ENCODE measurements around the gene SORT1. TPM values are rescaled to one million over a fixed set of nuclear protein-coding genes. Genes with fewer than 3 reads are reported as not detected.

The SORT1 gene
- total RNA-seq, 1 experiment from 2014 or later = 12.4 TPM

- Histone ChIP-seq H3K27me3 (ENCODE audit: control insufficient read depth, insufficient read depth, low read length) (peaks cover 5% of the 10 kb centered on the region; the same call in 1 of the 2 replicates), H3K36me3 (replicated peaks; ENCODE audit: control insufficient read depth, insufficient read depth, low read length) (no peaks in the 10 kb centered on the region), H3K4me3 (ENCODE audit: insufficient read depth, low read depth, low read length) (no peak overlapping the region)
- no peak for DNase-seq
Measured at GRCh38 chr1:109392788-109393616, 4.7 kb downstream of the SORT1 start.

GRCh38 chr1:109392037-109392787 lies 5.5 kb downstream of the SORT1 start:
- H3K27me3 ChIP-seq (ENCODE audit: control insufficient read depth, insufficient read depth, low read length) = peaks cover 5% of the 10 kb centered on the region; the same call in 1 of the 2 replicates
- no peak for DNase-seq
- H3K4me3 ChIP-seq (ENCODE audit: insufficient read depth, low read depth, low read length) = no peak overlapping the region
- H3K36me3 ChIP-seq (replicated peaks; ENCODE audit: control insufficient read depth, insufficient read depth, low read length) = no peaks in the 10 kb centered on the region

- Histone ChIP-seq H3K36me3 (replicated peaks; ENCODE audit: control insufficient read depth, insufficient read depth, low read length) (no peaks in the 10 kb centered on the region), H3K27me3 (ENCODE audit: control insufficient read depth, insufficient read depth, low read length) (no peaks in the 10 kb centered on the region; the same call in 1 of the 2 replicates), H3K4me3 (ENCODE audit: insufficient read depth, low read depth, low read length) (no peak overlapping the region)
- no peak for DNase-seq
Measured at GRCh38 chr1:109391626-109392025, 6.1 kb downstream of the SORT1 start.

GRCh38 chr1:109391157-109391556 lies 6.6 kb downstream of the SORT1 start:
- no peak for DNase-seq
- Histone ChIP-seq H3K36me3 (replicated peaks; ENCODE audit: control insufficient read depth, insufficient read depth, low read length) (no peaks in the 10 kb centered on the region), H3K4me3 (ENCODE audit: insufficient read depth, low read depth, low read length) (no peak overlapping the region), H3K27me3 (ENCODE audit: control insufficient read depth, insufficient read depth, low read length) (no peaks in the 10 kb centered on the region)

- no peak overlapping the region for H3K4me3 ChIP-seq (ENCODE audit: insufficient read depth, low read depth, low read length)
- DNase-seq = no peak
- H3K27me3 ChIP-seq (ENCODE audit: control insufficient read depth, insufficient read depth, low read length) = no peaks in the 10 kb centered on the region
- no peaks in the 10 kb centered on the region for H3K36me3 ChIP-seq (replicated peaks; ENCODE audit: control insufficient read depth, insufficient read depth, low read length)
Measured at GRCh38 chr1:109389638-109390341, 7.9 kb downstream of the SORT1 start.

- H3K4me3 ChIP-seq (ENCODE audit: insufficient read depth, low read depth, low read length) = no peak overlapping the region
Measured at GRCh38 chr1:109388884-109389637, 8.7 kb downstream of the SORT1 start.

GRCh38 chr1:109388208-109388711 lies 9.5 kb downstream of the SORT1 start:
- no peak for DNase-seq
- Histone ChIP-seq H3K4me3 (ENCODE audit: insufficient read depth, low read depth, low read length) (no peak overlapping the region), H3K36me3 (replicated peaks; ENCODE audit: control insufficient read depth, insufficient read depth, low read length) (no peaks in the 10 kb centered on the region), H3K27me3 (ENCODE audit: control insufficient read depth, insufficient read depth, low read length) (no peaks in the 10 kb centered on the region)

More at GRCh38 chr1:109388884-109389637, 8.7 kb downstream of the SORT1 start:
- Histone ChIP-seq H3K36me3 (replicated peaks; ENCODE audit: control insufficient read depth, insufficient read depth, low read length) (no peaks in the 10 kb centered on the region), H3K27me3 (ENCODE audit: control insufficient read depth, insufficient read depth, low read length) (no peaks in the 10 kb centered on the region)
- no peak for DNase-seq

GRCh38 chr1:109386054-109386717 lies 11.5 kb downstream of the SORT1 start:
- Histone ChIP-seq H3K27me3 (ENCODE audit: control insufficient read depth, insufficient read depth, low read length) (no peaks in the 10 kb centered on the region), H3K36me3 (replicated peaks; ENCODE audit: control insufficient read depth, insufficient read depth, low read length) (no peaks in the 10 kb centered on the region)

GRCh38 chr1:109385417-109385816 lies 12.3 kb downstream of the SORT1 start:
- Histone ChIP-seq H3K36me3 (replicated peaks; ENCODE audit: control insufficient read depth, insufficient read depth, low read length) (no peaks in the 10 kb centered on the region), H3K4me3 (ENCODE audit: insufficient read depth, low read depth, low read length) (no peak overlapping the region), H3K27me3 (ENCODE audit: control insufficient read depth, insufficient read depth, low read length) (no peaks in the 10 kb centered on the region)
- DNase-seq = no peak

More at GRCh38 chr1:109386054-109386717, 11.5 kb downstream of the SORT1 start:
- H3K4me3 ChIP-seq (ENCODE audit: insufficient read depth, low read depth, low read length) = no peak overlapping the region
- no peak for DNase-seq

GRCh38 chr1:109383854-109384253 lies 13.9 kb downstream of the SORT1 start:
- H3K27me3 ChIP-seq (ENCODE audit: control insufficient read depth, insufficient read depth, low read length) = no peaks in the 10 kb centered on the region
- H3K36me3 ChIP-seq (replicated peaks; ENCODE audit: control insufficient read depth, insufficient read depth, low read length) = no peaks in the 10 kb centered on the region
- DNase-seq = no peak
- no peak overlapping the region for H3K4me3 ChIP-seq (ENCODE audit: insufficient read depth, low read depth, low read length)

GRCh38 chr1:109383087-109383779 lies 14.5 kb downstream of the SORT1 start:
- peak; percentile 43 for DNase-seq
- Histone ChIP-seq H3K4me3 (ENCODE audit: insufficient read depth, low read depth, low read length) (no peak overlapping the region), H3K27me3 (ENCODE audit: control insufficient read depth, insufficient read depth, low read length) (no peaks in the 10 kb centered on the region), H3K36me3 (replicated peaks; ENCODE audit: control insufficient read depth, insufficient read depth, low read length) (no peaks in the 10 kb centered on the region)

GRCh38 chr1:109381573-109381972 lies 16.1 kb downstream of the SORT1 start:
- DNase-seq = no peak
- Histone ChIP-seq H3K27me3 (ENCODE audit: control insufficient read depth, insufficient read depth, low read length) (no peaks in the 10 kb centered on the region), H3K36me3 (replicated peaks; ENCODE audit: control insufficient read depth, insufficient read depth, low read length) (no peaks in the 10 kb centered on the region), H3K4me3 (ENCODE audit: insufficient read depth, low read depth, low read length) (no peak overlapping the region)

GRCh38 chr1:109379907-109380306 lies 17.8 kb downstream of the SORT1 start:
- Histone ChIP-seq H3K36me3 (replicated peaks; ENCODE audit: control insufficient read depth, insufficient read depth, low read length) (no peaks in the 10 kb centered on the region), H3K4me3 (ENCODE audit: insufficient read depth, low read depth, low read length) (no peak overlapping the region), H3K27me3 (ENCODE audit: control insufficient read depth, insufficient read depth, low read length) (no peaks in the 10 kb centered on the region)
- no peak for DNase-seq

All from H7 (cell line).